ENCODE results near the gene AASDH.

The AASDH gene

DNA sequence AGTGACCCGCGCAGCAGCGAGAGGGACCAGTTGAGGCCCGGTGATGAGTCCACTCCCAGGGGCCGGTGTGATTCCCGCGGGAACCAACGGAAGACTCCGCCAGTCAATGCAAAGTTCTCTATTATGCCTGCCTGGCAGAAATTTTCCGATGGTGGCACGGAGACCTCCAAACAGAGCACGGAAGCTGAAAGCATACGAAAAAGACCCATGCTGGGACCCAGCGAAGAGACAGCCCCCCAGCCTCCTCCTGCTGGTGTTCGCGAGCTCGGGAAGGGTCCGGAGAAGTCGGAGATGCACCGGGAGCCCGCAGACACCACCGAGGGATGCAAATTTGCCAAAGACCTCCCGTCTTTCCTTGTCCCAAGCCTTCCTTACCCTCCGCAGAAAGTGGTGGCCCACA lies 71.7 kb downstream of the AASDH start:
- TF ChIP-seq, protein P1, sequence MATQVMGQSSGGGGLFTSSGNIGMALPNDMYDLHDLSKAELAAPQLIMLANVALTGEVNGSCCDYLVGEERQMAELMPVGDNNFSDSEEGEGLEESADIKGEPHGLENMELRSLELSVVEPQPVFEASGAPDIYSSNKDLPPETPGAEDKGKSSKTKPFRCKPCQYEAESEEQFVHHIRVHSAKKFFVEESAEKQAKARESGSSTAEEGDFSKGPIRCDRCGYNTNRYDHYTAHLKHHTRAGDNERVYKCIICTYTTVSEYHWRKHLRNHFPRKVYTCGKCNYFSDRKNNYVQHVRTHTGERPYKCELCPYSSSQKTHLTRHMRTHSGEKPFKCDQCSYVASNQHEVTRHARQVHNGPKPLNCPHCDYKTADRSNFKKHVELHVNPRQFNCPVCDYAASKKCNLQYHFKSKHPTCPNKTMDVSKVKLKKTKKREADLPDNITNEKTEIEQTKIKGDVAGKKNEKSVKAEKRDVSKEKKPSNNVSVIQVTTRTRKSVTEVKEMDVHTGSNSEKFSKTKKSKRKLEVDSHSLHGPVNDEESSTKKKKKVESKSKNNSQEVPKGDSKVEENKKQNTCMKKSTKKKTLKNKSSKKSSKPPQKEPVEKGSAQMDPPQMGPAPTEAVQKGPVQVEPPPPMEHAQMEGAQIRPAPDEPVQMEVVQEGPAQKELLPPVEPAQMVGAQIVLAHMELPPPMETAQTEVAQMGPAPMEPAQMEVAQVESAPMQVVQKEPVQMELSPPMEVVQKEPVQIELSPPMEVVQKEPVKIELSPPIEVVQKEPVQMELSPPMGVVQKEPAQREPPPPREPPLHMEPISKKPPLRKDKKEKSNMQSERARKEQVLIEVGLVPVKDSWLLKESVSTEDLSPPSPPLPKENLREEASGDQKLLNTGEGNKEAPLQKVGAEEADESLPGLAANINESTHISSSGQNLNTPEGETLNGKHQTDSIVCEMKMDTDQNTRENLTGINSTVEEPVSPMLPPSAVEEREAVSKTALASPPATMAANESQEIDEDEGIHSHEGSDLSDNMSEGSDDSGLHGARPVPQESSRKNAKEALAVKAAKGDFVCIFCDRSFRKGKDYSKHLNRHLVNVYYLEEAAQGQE (IDR thresholded peaks at IDR 0.05; ENCODE audit: low read depth): no peak
- TF ChIP-seq EGR1 (IDR thresholded peaks at IDR 0.05): no peak
- no peak for TF ChIP-seq NFIC (IDR thresholded peaks at IDR 0.05)
- no peak for TF ChIP-seq CREB1 (IDR thresholded peaks at IDR 0.05; ENCODE audit: low read depth)
- TF ChIP-seq, protein P2, sequence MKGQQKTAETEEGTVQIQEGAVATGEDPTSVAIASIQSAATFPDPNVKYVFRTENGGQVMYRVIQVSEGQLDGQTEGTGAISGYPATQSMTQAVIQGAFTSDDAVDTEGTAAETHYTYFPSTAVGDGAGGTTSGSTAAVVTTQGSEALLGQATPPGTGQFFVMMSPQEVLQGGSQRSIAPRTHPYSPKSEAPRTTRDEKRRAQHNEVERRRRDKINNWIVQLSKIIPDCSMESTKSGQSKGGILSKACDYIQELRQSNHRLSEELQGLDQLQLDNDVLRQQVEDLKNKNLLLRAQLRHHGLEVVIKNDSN (IDR thresholded peaks at IDR 0.05): no peak
- TF ChIP-seq YY1 (IDR thresholded peaks at IDR 0.05; ENCODE audit: low read depth): no peak
- no peak for TF ChIP-seq CEBPB (IDR thresholded peaks at IDR 0.05)
- TF ChIP-seq TAF1 (IDR thresholded peaks at IDR 0.05; ENCODE audit: low read depth): no peak
- no peak for TF ChIP-seq ZBTB7A (IDR thresholded peaks at IDR 0.05; ENCODE audit: low read depth)
- no peak for TF ChIP-seq EP300 (IDR thresholded peaks at IDR 0.05; ENCODE audit: borderline replicate concordance)
- no peak for TF ChIP-seq RAD21 (IDR thresholded peaks at IDR 0.05; ENCODE audit: low read depth)
- no peak for TF ChIP-seq TEAD4 (IDR thresholded peaks at IDR 0.05)
- TF ChIP-seq FOXM1 (IDR thresholded peaks at IDR 0.05; ENCODE audit: borderline replicate concordance, low read depth): no peak

DNA sequence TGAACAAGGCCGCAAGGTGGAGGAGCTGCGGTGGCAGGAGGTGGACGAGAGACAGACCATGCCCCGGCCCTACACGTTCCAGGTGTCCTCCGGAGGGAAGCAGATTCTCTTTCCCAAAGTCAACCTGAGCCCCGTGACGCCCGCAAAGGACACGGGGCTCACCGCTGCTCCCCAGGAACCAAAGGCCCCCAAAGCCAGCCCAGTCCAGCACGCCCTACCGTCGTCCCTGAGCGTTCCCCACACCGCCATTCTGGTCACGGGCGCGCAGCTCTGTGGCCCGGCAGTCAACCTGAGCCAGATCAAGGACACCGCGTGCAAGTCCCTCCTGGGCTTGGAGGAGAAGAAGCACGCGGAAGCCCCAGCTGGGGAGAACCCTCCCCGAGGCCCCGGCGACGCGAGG lies 72.2 kb downstream of the AASDH start:
- TF ChIP-seq ZBTB7A (IDR thresholded peaks at IDR 0.05; ENCODE audit: low read depth): no peak
- TF ChIP-seq CEBPB (IDR thresholded peaks at IDR 0.05): no peak

DNA sequence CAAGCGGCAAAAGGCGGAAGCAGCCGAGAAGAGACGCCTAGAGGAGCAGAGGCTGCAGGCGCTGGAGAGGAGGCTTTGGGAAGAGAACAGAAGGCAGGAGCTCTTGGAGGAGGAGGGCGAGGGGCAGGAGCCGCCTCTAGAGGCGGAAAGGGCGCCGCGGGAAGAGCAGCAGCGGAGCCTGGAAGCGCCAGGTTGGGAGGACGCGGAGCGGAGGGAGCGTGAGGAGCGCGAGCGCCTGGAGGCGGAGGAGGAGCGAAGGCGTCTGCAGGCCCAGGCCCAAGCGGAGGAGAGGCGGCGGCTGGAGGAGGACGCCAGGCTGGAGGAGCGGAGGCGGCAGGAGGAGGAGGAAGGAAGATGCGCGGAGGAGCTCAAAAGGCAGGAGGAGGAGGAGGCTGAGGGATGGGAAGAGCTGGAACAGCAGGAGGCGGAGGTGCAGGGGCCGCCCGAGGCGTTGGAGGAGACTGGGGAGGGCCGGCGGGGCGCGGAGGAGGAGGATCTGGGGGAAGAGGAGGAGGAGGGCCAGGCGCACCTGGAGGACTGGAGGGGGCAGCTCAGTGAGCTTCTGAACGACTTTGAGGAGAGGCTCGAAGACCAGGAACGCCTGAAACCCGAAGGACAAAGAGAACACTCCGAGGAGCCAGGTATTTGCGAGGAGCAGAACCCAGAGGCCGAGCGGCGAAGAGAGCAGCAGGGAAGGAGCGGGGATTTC lies 72.9 kb downstream of the AASDH start:
- TF ChIP-seq CREB1 (IDR thresholded peaks at IDR 0.05; ENCODE audit: low read depth) (no peak), TCF12 (IDR thresholded peaks at IDR 0.05; ENCODE audit: low read depth) (no peak), NFIC (IDR thresholded peaks at IDR 0.05) (no peak), EGR1 (IDR thresholded peaks at IDR 0.05) (no peak), TAF1 (IDR thresholded peaks at IDR 0.05; ENCODE audit: low read depth) (no peak), CEBPB (IDR thresholded peaks at IDR 0.05) (no peak), TEAD4 (IDR thresholded peaks at IDR 0.05) (no peak), RAD21 (IDR thresholded peaks at IDR 0.05; ENCODE audit: low read depth) (no peak), EP300 (IDR thresholded peaks at IDR 0.05; ENCODE audit: borderline replicate concordance) (no peak), YY1 (IDR thresholded peaks at IDR 0.05; ENCODE audit: low read depth) (no peak), FOXM1 (IDR thresholded peaks at IDR 0.05; ENCODE audit: borderline replicate concordance, low read depth) (no peak), ZBTB7A (IDR thresholded peaks at IDR 0.05; ENCODE audit: low read depth) (no peak)
- TF ChIP-seq, protein P2 (IDR thresholded peaks at IDR 0.05): no peak
- TF ChIP-seq, protein P1 (IDR thresholded peaks at IDR 0.05; ENCODE audit: low read depth): no peak
- TF ChIP-seq, protein P3, sequence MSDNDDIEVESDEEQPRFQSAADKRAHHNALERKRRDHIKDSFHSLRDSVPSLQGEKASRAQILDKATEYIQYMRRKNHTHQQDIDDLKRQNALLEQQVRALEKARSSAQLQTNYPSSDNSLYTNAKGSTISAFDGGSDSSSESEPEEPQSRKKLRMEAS (IDR thresholded peaks at IDR 0.05): no peak

DNA sequence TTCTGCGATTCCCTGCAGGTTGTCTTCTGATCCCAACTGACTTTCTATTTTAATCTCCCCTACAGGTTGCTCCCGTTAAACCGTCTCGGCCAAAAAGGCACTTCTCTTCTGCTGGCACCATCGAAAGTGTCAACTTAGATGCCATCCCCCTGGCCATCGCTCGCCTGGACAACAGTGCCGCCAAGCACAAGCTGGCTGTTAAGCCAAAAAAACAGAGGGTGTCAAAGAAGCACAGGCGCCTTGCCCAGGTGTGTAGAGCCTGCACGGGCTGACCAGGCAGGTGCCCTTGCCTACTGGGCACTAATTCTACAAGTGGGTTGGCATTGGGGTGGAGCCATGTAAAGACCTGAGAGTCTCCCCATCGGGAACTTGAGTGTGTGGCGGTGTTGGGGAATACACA lies 74.2 kb downstream of the AASDH start:
- TF ChIP-seq, protein P2 (IDR thresholded peaks at IDR 0.05): no peak
- TF ChIP-seq CREB1 (IDR thresholded peaks at IDR 0.05; ENCODE audit: low read depth) (no peak), EP300 (IDR thresholded peaks at IDR 0.05; ENCODE audit: borderline replicate concordance) (no peak)

DNA sequence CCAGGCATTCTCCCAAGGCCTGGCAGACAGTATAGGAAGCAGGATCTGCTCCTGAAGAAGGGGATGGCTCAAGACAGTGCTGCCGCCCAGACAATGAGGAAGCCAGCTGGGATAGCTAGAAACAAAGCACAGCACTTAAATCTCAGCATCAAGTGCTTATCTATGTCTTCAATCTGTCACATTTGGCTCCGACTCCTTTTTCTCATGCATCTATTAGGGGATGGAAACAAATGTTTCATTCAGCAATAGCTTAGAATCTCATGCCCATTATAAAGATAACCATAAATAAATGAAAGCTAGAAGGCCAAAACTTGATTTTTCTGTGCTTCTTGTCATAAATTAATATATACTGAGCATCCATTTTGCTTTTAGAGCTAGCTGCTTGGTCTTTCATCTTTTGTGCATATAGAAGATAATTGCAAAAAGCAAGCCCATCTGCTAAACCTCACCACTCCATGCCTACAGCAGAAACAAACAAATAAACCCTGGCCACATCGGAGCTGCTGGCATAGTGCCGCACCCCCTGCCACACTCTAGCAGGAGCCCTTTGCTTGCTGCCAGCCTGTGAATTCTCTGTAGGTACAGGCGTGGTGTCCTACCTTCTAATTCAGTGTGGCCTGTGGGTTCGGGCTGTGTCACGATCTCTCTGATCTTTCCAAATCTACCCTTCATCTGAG lies 75.9 kb downstream of the AASDH start:
- TF ChIP-seq NFIC (IDR thresholded peaks at IDR 0.05) (no peak), CEBPB (IDR thresholded peaks at IDR 0.05) (no peak), FOXM1 (IDR thresholded peaks at IDR 0.05; ENCODE audit: borderline replicate concordance, low read depth) (no peak), EP300 (IDR thresholded peaks at IDR 0.05; ENCODE audit: borderline replicate concordance) (no peak), YY1 (IDR thresholded peaks at IDR 0.05; ENCODE audit: low read depth) (no peak), TCF12 (IDR thresholded peaks at IDR 0.05; ENCODE audit: low read depth) (no peak), RAD21 (IDR thresholded peaks at IDR 0.05; ENCODE audit: low read depth) (no peak), CREB1 (IDR thresholded peaks at IDR 0.05; ENCODE audit: low read depth) (no peak), EGR1 (IDR thresholded peaks at IDR 0.05) (no peak), ZBTB7A (IDR thresholded peaks at IDR 0.05; ENCODE audit: low read depth) (no peak), TAF1 (IDR thresholded peaks at IDR 0.05; ENCODE audit: low read depth) (no peak), TEAD4 (IDR thresholded peaks at IDR 0.05) (no peak)
- TF ChIP-seq, protein P2 (IDR thresholded peaks at IDR 0.05): no peak
- TF ChIP-seq, protein P1 (IDR thresholded peaks at IDR 0.05; ENCODE audit: low read depth): no peak
- TF ChIP-seq, protein P3 (IDR thresholded peaks at IDR 0.05): no peak

Measured in Ishikawa (cell line).